Activated T-cell treated with anti-CD3 and anti-CD28 coated beads, Interleukin-2, amount 50 U/mL, for 72 hours (primary cell): Measurements from ENCODE around the gene GATA1. TPM values are rescaled to one million over a fixed set of nuclear protein-coding genes. Genes with fewer than 3 reads are reported as not detected.

Experiments used
- ATAC-seq, 2 donors: fragments of 150-1000 bp; cut with Tn5 transposase; replicated peaks in 1 of 2; 2 replicates each; pipeline ENCODE4 v1.10.0; 2021; ENCODE audit warnings: moderate library complexity in 2 of 2, mild to moderate bottlenecking in 1 of 2
- DNase-seq, 2 donors: peaks; one replicate each; pipeline ENCODE4 v3.0.0; 2021 to 2022; ENCODE audit warnings: mixed read lengths in 1 of 2
- H3K27ac Mint-ChIP-seq: one replicate; pipeline ENCODE4 v1.8.0; 2022; ENCODE audit warnings: mild to moderate bottlenecking, moderate library complexity, mixed read lengths
- H3K27me3 Mint-ChIP-seq: one replicate; pipeline ENCODE4 v1.8.0; 2022; ENCODE audit warnings: low read depth, mixed read lengths
- H3K36me3 Mint-ChIP-seq, 2 donors: one replicate each; pipeline ENCODE4 v1.8.0; 2022; ENCODE audit warnings: mixed read lengths in 2 of 2, mild to moderate bottlenecking in 1 of 2; ENCODE audit not compliant: insufficient read depth in 2 of 2
- H3K4me1 Mint-ChIP-seq: one replicate; pipeline ENCODE4 v1.8.0; 2022; ENCODE audit warnings: low read depth, mixed read lengths
- H3K4me3 Mint-ChIP-seq, 2 donors: one replicate each; pipeline ENCODE4 v1.8.0; 2022; ENCODE audit warnings: mild to moderate bottlenecking in 2 of 2, mixed read lengths in 2 of 2, moderate library complexity in 2 of 2
- H3K9me3 Mint-ChIP-seq, 2 donors: one replicate each; pipeline ENCODE4 v1.8.0; 2022; ENCODE audit warnings: mixed read lengths in 2 of 2
- total RNA-seq, 2 donors: library from RNA; stranded (reverse); gene quantifications; one replicate each; pipeline ENCODE4 v1.2.3, GENCODE V29; 2022

GATA1 gene
- total RNA-seq, 2 donors from 2014 or later, result 0.22 to 0.35 TPM

DNA sequence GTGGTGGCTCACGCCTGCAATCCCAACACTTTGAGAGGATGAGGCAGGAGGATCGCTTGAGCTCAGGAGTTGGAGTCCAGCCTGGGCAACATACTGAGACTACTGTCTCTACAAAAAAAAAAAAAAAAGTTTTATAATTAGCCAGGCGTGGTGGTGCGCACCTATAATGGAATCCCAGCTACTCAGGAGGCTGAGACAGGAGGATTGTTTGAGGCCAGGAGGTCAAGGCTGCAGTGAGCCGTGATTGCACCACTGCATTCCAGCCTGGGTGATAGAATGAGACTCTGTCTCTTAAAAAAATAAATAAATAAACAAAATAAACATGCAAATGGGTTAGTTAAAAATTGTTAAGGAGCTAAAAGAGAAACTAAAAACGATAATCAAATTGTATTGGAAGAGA lies 17.2 kb upstream of the GATA1 start:
- ATAC-seq, result no peak
- Mint-ChIP-seq H3K4me1 (no peaks in the 10 kb centered on the region), H3K27me3 (peaks cover 10% of the 10 kb centered on the region), H3K4me3 (no peak overlapping the region), H3K9me3 (no peaks in the 10 kb centered on the region), H3K27ac (no peak overlapping the region), H3K36me3 (no peaks in the 10 kb centered on the region)
- no peak for DNase-seq

- H3K4me1 Mint-ChIP-seq, result no peaks in the 10 kb centered on the region
- no peaks in the 10 kb centered on the region for H3K9me3 Mint-ChIP-seq
- H3K4me3 Mint-ChIP-seq, result no peak overlapping the region
- no peaks in the 10 kb centered on the region for H3K36me3 Mint-ChIP-seq
- H3K27me3 Mint-ChIP-seq, result peaks cover 18% of the 10 kb centered on the region
- no peak overlapping the region for H3K27ac Mint-ChIP-seq
- ATAC-seq (no peak), DNase-seq (no peak)
Observed at GRCh38 chrX:48770296-48770695, 16.1 kb upstream of the GATA1 start.

- Mint-ChIP-seq H3K9me3 (no peaks in the 10 kb centered on the region), H3K4me3 (no peak overlapping the region), H3K4me1 (no peaks in the 10 kb centered on the region), H3K27me3 (peaks cover 36% of the 10 kb centered on the region), H3K36me3 (no peaks in the 10 kb centered on the region), H3K27ac (no peak overlapping the region)
- no peak for DNase-seq
- ATAC-seq, result no peak
Observed at GRCh38 chrX:48772602-48773001, 13.8 kb upstream of the GATA1 start.

DNA sequence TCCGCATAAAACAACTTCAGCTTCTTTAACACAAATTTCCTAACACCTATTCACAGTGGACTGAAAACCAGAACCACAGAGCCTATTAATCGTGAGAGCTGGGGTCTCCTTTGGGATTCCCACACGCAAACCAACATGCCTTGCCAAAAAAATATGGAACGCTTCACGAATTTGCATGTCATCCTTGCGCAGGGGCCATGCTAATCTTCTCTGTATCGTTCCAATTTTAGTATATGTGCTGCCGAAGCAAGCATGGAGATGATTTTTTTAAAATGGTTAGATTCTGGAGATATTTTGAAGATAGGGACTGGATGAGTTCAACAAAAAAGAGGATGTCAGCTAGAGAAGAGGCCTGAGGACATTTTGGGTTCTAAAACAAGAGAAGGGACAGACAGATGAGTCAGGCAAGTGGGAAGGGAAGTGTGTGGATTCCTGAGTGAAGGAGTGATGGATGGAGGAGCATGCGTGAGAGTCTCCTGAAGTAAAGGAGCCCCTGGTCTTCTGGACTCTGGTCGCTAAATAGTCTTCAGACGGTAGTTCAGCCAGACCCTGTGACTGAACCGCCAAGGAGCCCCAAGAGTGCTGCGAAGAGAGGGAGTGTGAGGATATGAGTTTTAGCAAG lies 9.5 kb upstream of the GATA1 start:
- Mint-ChIP-seq H3K27me3 (peaks cover 32% of the 10 kb centered on the region), H3K9me3 (no peaks in the 10 kb centered on the region), H3K27ac (no peak overlapping the region), H3K4me3 (no peak overlapping the region), H3K4me1 (no peaks in the 10 kb centered on the region), H3K36me3 (no peaks in the 10 kb centered on the region)
- ATAC-seq (no peak), DNase-seq (no peak)

GRCh38 chrX:48779399-48779798 lies 7.0 kb upstream of the GATA1 start:
- Mint-ChIP-seq H3K4me1 (no peaks in the 10 kb centered on the region), H3K27me3 (peaks cover 26% of the 10 kb centered on the region), H3K36me3 (no peaks in the 10 kb centered on the region), H3K27ac (no peak overlapping the region), H3K4me3 (no peak overlapping the region), H3K9me3 (no peaks in the 10 kb centered on the region)
- ATAC-seq (no peak), DNase-seq (no peak)

GRCh38 chrX:48781705-48782104 lies 4.7 kb upstream of the GATA1 start:
- no peak for ATAC-seq
- Mint-ChIP-seq H3K4me1 (no peaks in the 10 kb centered on the region), H3K4me3 (no peak overlapping the region), H3K27ac (no peak overlapping the region), H3K9me3 (no peaks in the 10 kb centered on the region), H3K27me3 (peaks cover 12% of the 10 kb centered on the region), H3K36me3 (no peaks in the 10 kb centered on the region)
- no peak for DNase-seq

DNA sequence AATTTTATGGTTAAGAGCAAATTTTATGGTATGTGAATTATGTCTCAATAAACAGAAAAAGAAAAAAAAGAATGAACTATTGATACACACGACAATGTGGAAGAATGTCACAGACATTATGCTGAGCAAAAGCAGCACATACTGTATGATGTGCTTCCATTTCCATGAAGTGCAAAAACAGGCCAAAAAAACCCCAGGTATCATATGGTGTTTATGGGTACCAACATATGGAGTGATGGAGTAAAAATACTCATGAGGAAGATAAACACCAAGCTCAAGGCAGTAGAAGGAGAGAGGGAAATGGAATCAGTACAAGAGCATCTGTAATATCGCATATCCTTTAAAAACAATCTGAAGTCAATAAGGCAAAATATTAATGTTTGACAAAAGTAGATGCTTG lies 4.2 kb upstream of the GATA1 start:
- Mint-ChIP-seq H3K27me3 (peaks cover 12% of the 10 kb centered on the region), H3K4me3 (no peak overlapping the region), H3K9me3 (no peaks in the 10 kb centered on the region), H3K4me1 (no peaks in the 10 kb centered on the region), H3K27ac (no peak overlapping the region), H3K36me3 (no peaks in the 10 kb centered on the region)
- DNase-seq, result no peak
- ATAC-seq, result no peak

GRCh38 chrX:48782795-48783194 lies 3.6 kb upstream of the GATA1 start:
- Mint-ChIP-seq H3K4me1 (no peaks in the 10 kb centered on the region), H3K27me3 (peaks cover 13% of the 10 kb centered on the region), H3K27ac (no peak overlapping the region), H3K36me3 (no peaks in the 10 kb centered on the region), H3K4me3 (no peak overlapping the region), H3K9me3 (no peaks in the 10 kb centered on the region)
- no peak for ATAC-seq
- no peak for DNase-seq

DNA sequence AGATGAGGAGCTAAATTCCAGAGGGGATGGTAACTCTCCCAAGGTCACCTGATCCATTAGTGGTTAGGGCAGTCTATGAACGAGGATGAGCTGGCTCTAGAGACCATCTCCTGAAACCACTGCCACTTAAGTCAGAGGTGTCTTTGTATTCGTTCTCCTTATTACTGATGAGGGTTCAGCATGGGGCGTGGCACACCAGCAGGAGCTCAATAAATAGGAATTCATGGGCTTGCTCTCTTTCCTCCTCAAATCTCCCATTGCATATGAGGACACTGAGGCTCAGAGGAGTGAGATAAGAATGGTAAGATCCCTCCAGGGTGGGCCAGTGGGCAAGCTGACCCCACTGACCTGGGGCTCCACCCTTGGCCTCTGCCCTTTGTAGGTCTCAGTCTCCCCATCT lies 1.7 kb upstream of the GATA1 start:
- Mint-ChIP-seq H3K36me3 (no peaks in the 10 kb centered on the region), H3K4me3 (no peak overlapping the region), H3K4me1 (peaks cover 5% of the 10 kb centered on the region), H3K9me3 (no peaks in the 10 kb centered on the region), H3K27ac (no peak overlapping the region), H3K27me3 (peaks cover 31% of the 10 kb centered on the region)
- DNase-seq (no peak), ATAC-seq (no peak)

DNA sequence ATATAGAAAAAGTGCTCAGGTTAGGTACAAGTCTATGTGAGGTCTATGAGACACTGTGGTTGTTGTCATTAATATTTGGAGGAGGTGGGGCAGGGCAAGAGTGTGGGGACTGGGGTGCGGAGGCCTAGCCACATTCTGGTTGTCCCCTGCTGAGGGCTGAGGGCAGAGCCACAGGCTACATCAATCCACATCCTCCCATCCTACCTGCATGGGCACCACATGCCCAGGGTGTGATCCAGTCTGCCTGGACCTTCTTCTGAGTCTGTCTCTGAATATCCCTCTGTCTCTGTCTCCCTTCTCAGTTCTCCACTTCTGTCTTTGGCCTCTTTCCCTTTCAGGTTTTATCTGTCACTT lies 1.2 kb upstream of the GATA1 start:
- DNase-seq (no peak), ATAC-seq (no peak)
- Mint-ChIP-seq H3K36me3 (no peaks in the 10 kb centered on the region), H3K4me3 (no peak overlapping the region), H3K27me3 (peaks cover 36% of the 10 kb centered on the region), H3K9me3 (no peaks in the 10 kb centered on the region), H3K27ac (no peak overlapping the region), H3K4me1 (peaks cover 7% of the 10 kb centered on the region)

DNA sequence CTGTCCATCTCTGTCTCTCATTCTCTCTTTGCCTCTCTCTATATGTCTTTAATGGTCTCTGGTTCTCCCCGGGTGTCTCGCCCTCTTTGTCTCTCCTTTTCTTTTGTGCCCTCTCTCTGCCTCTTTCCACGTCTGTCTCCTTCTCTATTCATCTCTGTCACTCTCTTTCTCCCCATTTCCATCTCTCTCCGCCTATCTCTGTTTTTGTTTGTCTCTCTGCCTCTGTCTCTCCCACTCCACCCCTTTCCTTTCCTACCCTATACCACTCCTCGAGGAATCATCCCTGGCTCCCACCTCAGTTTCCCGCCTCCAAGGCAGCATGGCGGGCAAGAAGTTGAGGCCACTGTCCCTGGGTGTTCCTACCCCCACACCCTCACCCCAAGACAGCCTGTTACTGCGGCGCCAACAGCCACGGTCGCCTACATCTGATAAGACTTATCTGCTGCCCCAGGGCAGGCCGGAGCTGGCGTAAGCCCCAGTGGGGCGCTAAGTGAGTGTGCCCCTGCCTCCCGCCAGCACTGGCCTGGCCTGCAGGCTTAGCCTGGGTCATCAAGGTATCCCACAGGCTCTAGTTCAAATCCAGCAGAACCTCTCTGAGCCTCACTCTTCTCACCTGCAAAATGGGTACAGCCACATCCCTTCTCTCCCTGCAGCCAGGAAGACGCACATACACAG lies 713 bp upstream of the GATA1 start:
- H3K9me3 Mint-ChIP-seq, result no peaks in the 10 kb centered on the region
- H3K27ac Mint-ChIP-seq, result no peak overlapping the region
- H3K4me3 Mint-ChIP-seq, result no peak overlapping the region

DNA sequence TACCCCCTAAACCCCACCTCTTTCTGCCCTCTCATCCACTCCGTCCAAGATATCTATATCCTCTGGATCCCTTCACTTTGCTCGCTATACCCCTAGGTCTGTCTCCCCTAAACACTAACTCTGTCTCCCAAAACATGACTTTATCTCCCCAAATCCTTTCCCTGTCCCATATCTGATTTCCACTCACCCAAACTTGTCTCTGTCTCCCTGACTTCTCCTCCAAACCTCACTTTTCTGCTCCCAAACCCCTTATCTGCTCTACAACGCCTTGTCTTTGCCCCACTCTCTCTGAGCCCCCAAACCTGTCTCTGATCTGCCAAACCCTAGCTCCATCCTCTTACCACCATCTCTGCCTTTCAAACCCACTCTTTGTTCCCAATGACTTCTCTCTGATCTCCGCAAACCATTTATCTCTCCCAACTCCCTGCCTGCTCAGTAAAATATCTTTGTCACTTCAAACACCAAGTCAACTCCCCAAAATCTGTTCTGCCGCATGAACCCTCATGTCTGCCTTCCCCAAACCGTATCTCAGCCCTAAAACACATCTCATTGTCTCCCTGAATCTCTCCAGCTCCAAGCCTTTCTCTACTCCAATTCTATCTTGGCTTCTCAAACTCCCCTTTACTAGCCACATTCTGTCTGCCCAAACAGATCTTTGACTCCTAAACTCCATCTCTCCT lies 575 bp downstream of the GATA1 start:
- Mint-ChIP-seq H3K4me1 (peaks cover 7% of the 10 kb centered on the region), H3K36me3 (no peaks in the 10 kb centered on the region), H3K9me3 (no peaks in the 10 kb centered on the region), H3K27me3 (peaks cover 37% of the 10 kb centered on the region), H3K4me3 (no peak overlapping the region), H3K27ac (no peak overlapping the region)
- DNase-seq (no peak), ATAC-seq (no peak)

More for the DNA sequence above, 713 bp upstream of the GATA1 start:
- DNase-seq, result no peak
- no peak for ATAC-seq
- Mint-ChIP-seq H3K36me3 (no peaks in the 10 kb centered on the region), H3K4me1 (peaks cover 7% of the 10 kb centered on the region), H3K27me3 (peaks cover 37% of the 10 kb centered on the region)

DNA sequence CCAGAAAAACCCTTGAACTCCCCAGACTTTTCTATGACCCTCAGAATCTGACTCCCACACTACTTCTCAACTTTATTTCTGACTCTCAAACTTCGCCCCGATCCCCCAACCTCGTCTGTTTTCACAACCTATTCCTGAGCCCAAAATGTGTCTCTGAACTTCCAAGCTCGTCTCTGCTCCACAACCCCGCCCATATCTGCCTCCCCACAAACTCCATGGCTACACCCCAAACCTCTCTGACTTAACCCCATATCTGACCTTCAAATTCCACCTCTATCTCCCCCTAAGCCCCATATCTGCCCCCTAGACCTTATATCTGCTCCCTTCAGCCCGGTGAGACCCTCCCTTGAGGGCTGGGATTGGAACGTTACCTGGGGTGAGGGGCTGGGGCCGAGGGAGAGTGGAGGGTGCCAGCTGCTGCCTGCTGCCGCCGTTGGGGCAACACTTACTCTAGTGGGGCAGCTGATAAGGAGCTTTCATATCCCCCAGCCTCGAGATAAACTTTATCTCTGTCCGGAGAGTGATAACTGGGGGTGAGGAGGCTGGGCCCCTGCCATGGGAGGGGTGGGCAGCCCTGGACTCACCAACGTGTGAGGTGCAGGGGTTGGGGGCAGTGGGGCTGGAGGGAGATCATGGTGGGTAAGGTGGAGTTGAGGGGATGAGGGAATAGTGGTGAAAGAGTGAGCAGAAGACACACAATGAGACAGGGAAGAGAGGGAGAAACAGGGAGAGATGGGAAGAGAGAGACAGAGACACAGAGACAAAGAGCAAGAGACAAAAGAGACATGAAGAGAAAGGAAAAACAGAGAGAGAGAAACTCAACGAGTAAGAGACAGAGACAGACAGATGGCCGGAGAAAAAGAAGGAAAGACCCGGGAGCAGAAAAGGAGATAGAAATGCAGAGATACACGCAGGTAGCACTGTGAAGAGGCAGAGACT lies 1.4 kb downstream of the GATA1 start:
- ATAC-seq (no peak), DNase-seq (no peak)
- Mint-ChIP-seq H3K4me3 (no peak overlapping the region), H3K27ac (no peak overlapping the region), H3K27me3 (peaks cover 37% of the 10 kb centered on the region), H3K4me1 (peaks cover 7% of the 10 kb centered on the region), H3K9me3 (no peaks in the 10 kb centered on the region), H3K36me3 (no peaks in the 10 kb centered on the region)
